Panc1 (cell line): ENCODE results near the gene NAA40. TPM values are rescaled to one million over a fixed set of nuclear protein-coding genes. Genes with fewer than 3 reads are reported as not detected.

Experiments used
- ATAC-seq: fragments of 200-7000 bp; cut with Tn5 transposase; 2 replicates; pipeline ENCODE4 v1.9.1; 2020; ENCODE audit warnings: mild to moderate bottlenecking, moderate library complexity
- BruUV-seq: library from RNA; stranded (reverse); fragments of 400-500 nt; replicated peaks from 2 replicates; lab custom pipeline; 2021; lab: Mats Ljungman, UMichigan
- CTCF ChIA-PET: fragments of 300-600 bp; sonication (Branson Sonifier 250); formaldehyde crosslinking; loops from one replicate; lab custom pipeline; 2022; ENCODE audit warnings: antibody characterized with exemption; lab: Charles Lee
- POLR2A ChIA-PET: fragments of 300-600 bp; sonication (Branson Sonifier 250); formaldehyde crosslinking; loops from one replicate; lab custom pipeline; 2022; ENCODE audit warnings: antibody characterized with exemption; lab: Charles Lee
- DNase-seq: peaks from one replicate; pipeline ENCODE4 v3.0.0-alpha.2; 2010; ENCODE audit warnings: low read depth, low spot score
- H3K27ac ChIP-seq: 2 replicates; pipeline ENCODE4 v1.5.1; 2011; ENCODE audit warnings: mild to moderate bottlenecking, low read length, inconsistent platforms
- H3K27me3 ChIP-seq: fragments of 200-500 bp; sonication (Bioruptor generic); 2 replicates; pipeline ENCODE4 v1.6.0; 2014; ENCODE audit warnings: low read length, inconsistent platforms; ENCODE audit not compliant: control insufficient read depth, insufficient read depth
- H3K36me3 ChIP-seq: fragments of 200-500 bp; sonication (Bioruptor generic); 2 replicates; pipeline ENCODE4 v1.5.1; 2014; ENCODE audit warnings: inconsistent platforms, mild to moderate bottlenecking, low read length, moderate library complexity; ENCODE audit not compliant: control insufficient read depth, insufficient read depth
- H3K4me1 ChIP-seq: 2 replicates; pipeline ENCODE4 v1.5.1; 2011; ENCODE audit warnings: inconsistent platforms, mild to moderate bottlenecking, low read length, moderate library complexity; ENCODE audit not compliant: control insufficient read depth, insufficient read depth
- H3K4me3 ChIP-seq, 2 experiments: 2 replicates each; pipeline ENCODE4 v1.5.1; 2011 to 2012; ENCODE audit warnings: low read depth in 2 of 2, low read length in 2 of 2, mild to moderate bottlenecking in 2 of 2, inconsistent platforms in 1 of 2, moderate library complexity in 1 of 2
- H3K9me3 ChIP-seq: fragments of 200-500 bp; sonication (Bioruptor generic); 2 replicates; pipeline ENCODE4 v1.5.1; 2014; ENCODE audit warnings: low read depth, mild to moderate bottlenecking, inconsistent platforms, low read length, moderate library complexity; ENCODE audit not compliant: control insufficient read depth, insufficient read depth
- POLR2AphosphoS5 ChIP-seq: IDR thresholded peaks from 2 replicates; pipeline ENCODE4 v1.6.1; 2012; ENCODE audit warnings: mild to moderate bottlenecking, low read depth, low read length, moderate library complexity
- SIN3A ChIP-seq: IDR thresholded peaks from 2 replicates; pipeline ENCODE4 v1.6.1; 2012; ENCODE audit warnings: low read depth, mild to moderate bottlenecking, low read length, moderate library complexity, borderline replicate concordance; ENCODE audit not compliant: insufficient read depth
- TCF7L2 ChIP-seq: IDR thresholded peaks from 2 replicates; pipeline ENCODE4 v1.6.1; 2011; ENCODE audit warnings: mild to moderate bottlenecking, low read depth, low read length, inconsistent platforms
- in situ Hi-C: cut with HindIII; loops from 2 replicates; pipeline ENCODE4 v1.10.0; 2016; ENCODE audit warnings: low sequenced_read_pairs, low pct_unique_long_range_greater_than_20kb
- intact Hi-C: fragments of 100-400 bp; cut with micrococcal nuclease; formaldehyde crosslinking; loops from one replicate; pipeline ENCODE4 v1.10.0; 2022; ENCODE audit not compliant: unreplicated experiment
- total RNA-seq: library from RNA; stranded (reverse); gene quantifications from one replicate; pipeline ENCODE4 v1.2.1, GENCODE V29; 2021; ENCODE audit not compliant: unreplicated experiment
- TF ChIP-seq, protein P1 (sequence below), 2 experiments: IDR thresholded peaks; 2 replicates each; pipeline ENCODE4 v1.6.1; 2011 to 2012; ENCODE audit warnings: low read depth in 2 of 2, control low read depth in 1 of 2, low read length in 1 of 2, mild to moderate bottlenecking in 1 of 2, moderate library complexity in 1 of 2; ENCODE audit not compliant: insufficient read depth in 1 of 2
- TF ChIP-seq, protein P2 (sequence below): fragments of 450-650 bp; IDR thresholded peaks from 2 replicates; pipeline ENCODE4 v1.5.1; 2017; ENCODE audit warnings: mild to moderate bottlenecking

Gene NAA40
- total RNA-seq, 1 experiment from 2014 or later, result 43.2 TPM

DNA sequence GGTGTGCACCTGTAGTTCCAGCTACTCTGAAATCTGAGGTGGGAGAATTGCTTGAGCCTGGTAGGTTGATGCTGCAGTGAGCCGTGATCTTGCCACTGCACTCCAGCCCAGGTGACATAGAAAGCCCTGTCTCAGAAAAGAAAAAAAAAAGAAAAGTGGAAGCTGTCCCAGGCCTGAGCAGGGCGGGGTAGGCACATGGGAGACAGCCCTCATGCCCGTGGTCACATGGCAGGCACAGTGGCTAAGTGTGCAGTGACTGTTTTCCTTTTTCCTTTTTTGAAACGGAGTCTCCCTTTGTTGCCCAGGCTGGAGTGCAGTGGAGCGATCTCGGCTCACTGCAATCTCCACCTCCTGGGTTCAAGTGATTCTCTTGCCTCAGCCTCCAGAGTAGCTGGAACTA is 55.2 kb downstream of the NAA40 start:
- intact Hi-C loops, result no loop called here
- POLR2A ChIA-PET, result interaction anchor here (0.6 kb wide), 1 partner anchor 155 kb away, joined by 3 read pairs; no protein-coding TSS in a partner anchor
- in situ Hi-C loops, result no loop called here
- no peaks in the 10 kb centered on the region for H3K9me3 ChIP-seq
- no peak overlapping the region for H3K4me3 ChIP-seq
- TF ChIP-seq, protein P1, sequence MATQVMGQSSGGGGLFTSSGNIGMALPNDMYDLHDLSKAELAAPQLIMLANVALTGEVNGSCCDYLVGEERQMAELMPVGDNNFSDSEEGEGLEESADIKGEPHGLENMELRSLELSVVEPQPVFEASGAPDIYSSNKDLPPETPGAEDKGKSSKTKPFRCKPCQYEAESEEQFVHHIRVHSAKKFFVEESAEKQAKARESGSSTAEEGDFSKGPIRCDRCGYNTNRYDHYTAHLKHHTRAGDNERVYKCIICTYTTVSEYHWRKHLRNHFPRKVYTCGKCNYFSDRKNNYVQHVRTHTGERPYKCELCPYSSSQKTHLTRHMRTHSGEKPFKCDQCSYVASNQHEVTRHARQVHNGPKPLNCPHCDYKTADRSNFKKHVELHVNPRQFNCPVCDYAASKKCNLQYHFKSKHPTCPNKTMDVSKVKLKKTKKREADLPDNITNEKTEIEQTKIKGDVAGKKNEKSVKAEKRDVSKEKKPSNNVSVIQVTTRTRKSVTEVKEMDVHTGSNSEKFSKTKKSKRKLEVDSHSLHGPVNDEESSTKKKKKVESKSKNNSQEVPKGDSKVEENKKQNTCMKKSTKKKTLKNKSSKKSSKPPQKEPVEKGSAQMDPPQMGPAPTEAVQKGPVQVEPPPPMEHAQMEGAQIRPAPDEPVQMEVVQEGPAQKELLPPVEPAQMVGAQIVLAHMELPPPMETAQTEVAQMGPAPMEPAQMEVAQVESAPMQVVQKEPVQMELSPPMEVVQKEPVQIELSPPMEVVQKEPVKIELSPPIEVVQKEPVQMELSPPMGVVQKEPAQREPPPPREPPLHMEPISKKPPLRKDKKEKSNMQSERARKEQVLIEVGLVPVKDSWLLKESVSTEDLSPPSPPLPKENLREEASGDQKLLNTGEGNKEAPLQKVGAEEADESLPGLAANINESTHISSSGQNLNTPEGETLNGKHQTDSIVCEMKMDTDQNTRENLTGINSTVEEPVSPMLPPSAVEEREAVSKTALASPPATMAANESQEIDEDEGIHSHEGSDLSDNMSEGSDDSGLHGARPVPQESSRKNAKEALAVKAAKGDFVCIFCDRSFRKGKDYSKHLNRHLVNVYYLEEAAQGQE (IDR thresholded peaks at IDR 0.05; ENCODE audit: insufficient read depth in 1 of 2, low read depth in 2 of 2, low read length in 1 of 2), result no peak
- TF ChIP-seq SIN3A, result no peak
- TF ChIP-seq, protein P2, sequence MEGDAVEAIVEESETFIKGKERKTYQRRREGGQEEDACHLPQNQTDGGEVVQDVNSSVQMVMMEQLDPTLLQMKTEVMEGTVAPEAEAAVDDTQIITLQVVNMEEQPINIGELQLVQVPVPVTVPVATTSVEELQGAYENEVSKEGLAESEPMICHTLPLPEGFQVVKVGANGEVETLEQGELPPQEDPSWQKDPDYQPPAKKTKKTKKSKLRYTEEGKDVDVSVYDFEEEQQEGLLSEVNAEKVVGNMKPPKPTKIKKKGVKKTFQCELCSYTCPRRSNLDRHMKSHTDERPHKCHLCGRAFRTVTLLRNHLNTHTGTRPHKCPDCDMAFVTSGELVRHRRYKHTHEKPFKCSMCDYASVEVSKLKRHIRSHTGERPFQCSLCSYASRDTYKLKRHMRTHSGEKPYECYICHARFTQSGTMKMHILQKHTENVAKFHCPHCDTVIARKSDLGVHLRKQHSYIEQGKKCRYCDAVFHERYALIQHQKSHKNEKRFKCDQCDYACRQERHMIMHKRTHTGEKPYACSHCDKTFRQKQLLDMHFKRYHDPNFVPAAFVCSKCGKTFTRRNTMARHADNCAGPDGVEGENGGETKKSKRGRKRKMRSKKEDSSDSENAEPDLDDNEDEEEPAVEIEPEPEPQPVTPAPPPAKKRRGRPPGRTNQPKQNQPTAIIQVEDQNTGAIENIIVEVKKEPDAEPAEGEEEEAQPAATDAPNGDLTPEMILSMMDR, result no peak
- no peak for TF ChIP-seq TCF7L2
- no peak for TF ChIP-seq POLR2AphosphoS5
- H3K27ac ChIP-seq, result no peak overlapping the region
- no peak for DNase-seq
- BruUV-seq, result no TSS peak
- H3K36me3 ChIP-seq, result peaks cover 2% of the 10 kb centered on the region; the same call in 1 of the 2 replicates
- peaks cover 14% of the 10 kb centered on the region for H3K4me1 ChIP-seq
- ATAC-seq, result no peak
- H3K27me3 ChIP-seq, result no peaks in the 10 kb centered on the region
- CTCF ChIA-PET, result no interaction called here

DNA sequence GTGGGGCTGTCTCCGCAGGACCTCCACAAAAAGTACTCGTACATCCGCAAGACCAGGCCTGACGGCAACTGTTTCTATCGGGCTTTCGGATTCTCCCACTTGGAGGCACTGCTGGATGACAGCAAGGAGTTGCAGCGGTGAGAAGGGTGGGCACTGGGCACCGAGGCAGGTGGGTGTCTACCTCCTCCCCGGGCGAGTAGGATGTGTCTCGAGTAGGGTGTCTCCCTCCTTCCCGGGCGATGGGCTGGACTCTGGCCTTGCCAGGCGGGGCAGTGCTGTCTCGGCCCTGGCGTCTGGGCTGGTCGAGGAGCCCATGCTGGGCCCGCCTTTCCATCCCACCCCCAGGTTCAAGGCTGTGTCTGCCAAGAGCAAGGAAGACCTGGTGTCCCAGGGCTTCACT is 57.7 kb downstream of the NAA40 start:
- Histone ChIP-seq H3K27ac (no peak overlapping the region), H3K4me3 (no peak overlapping the region), H3K36me3 (peaks cover 2% of the 10 kb centered on the region; the same call in 1 of the 2 replicates), H3K9me3 (no peaks in the 10 kb centered on the region), H3K4me1 (peaks cover 23% of the 10 kb centered on the region), H3K27me3 (no peaks in the 10 kb centered on the region)
- DNase-seq (no peak), ATAC-seq (no peak)
- CTCF ChIA-PET, result no interaction called here
- intact Hi-C loops (no loop called here), in situ Hi-C loops (no loop called here)
- POLR2A ChIA-PET, result no interaction called here
- TF ChIP-seq, protein P2, result no peak
- TF ChIP-seq SIN3A, result no peak
- TF ChIP-seq, protein P1 (IDR thresholded peaks at IDR 0.05; ENCODE audit: insufficient read depth in 1 of 2, low read depth in 2 of 2, low read length in 1 of 2), result no peak
- TF ChIP-seq POLR2AphosphoS5, result no peak
- no peak for TF ChIP-seq TCF7L2
- BruUV-seq, result no TSS peak
